ENCODE results near the gene MICU2. TPM values are rescaled to one million over a fixed set of nuclear protein-coding genes. Genes with fewer than 3 reads are reported as not detected.

Gene MICU2
- total and polyA plus RNA-seq, 4 donors = 29.0 to 85.9 (median 39.3) TPM

DNA sequence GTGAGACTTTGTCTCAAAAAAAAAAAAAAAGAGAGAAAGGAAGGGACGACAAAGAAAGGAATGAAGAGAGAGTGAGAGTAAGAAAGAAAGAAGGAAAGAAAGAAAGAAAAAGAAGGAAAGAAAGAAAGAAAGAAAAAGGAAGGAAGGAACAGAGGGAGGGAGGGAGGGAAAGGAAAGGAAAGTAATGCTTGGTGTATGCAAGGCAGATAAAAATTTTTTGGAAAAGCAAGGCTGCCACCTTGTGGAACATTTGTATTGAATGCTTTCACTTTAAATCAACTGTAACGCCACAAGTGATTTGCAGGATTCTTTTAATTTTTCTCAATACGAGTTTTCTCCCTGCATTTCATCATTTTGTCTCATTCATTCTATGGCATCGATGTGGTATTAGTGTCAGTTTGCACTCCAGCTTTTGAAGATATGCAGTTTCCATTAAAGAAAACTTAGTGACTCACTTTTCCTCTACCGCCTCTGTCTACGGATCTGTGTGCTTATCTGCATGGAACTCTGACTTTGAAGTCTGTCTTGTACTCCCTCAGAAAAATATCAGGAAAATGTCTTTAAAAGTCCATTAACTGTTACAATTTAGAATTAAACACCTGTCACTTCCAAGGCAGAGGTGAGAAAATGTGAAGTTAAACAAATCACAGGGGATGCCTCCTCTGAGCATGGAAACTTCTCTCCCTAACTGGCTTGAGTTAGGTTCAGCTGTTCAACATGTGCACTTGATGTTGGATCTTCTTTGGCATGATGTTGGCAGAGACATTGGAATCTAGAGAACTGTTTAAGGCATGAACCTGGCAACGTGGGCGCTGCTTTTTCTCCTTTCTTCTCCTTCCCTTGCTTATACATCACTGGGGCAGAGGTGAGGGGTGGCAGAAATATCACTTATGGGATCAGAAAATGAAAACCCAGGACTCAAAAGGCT lies 124.8 kb downstream of the MICU2 start:
- DNase-seq (peak; percentile 54 to 92 (median 91)), ATAC-seq (ENCODE audit: insufficient read depth, low FRiP score) (no peak)
- 32 to 36% methylated on average over 8 of the region's 8 CpGs for WGBS, 2 donors
- no peak overlapping the region for H3K4me3 ChIP-seq
- H3K27ac ChIP-seq (ENCODE audit: low read depth in 1 of 2, low read length in 1 of 2) = no peak overlapping the region
- peaks cover 0 to 2% (median 0%) of the 10 kb centered on the region in 3 donors for H3K27me3 ChIP-seq (ENCODE audit: control insufficient read depth in 3 of 3, insufficient read depth in 3 of 3, low read length in 2 of 3)
- H3K9ac ChIP-seq (ENCODE audit: insufficient read depth in 1 of 2, low read length in 2 of 2) = peak overlapping the region in 1 of 2 donors; percentile 16
- H3K4me1 ChIP-seq (ENCODE audit: control insufficient read depth in 5 of 5, insufficient read depth in 5 of 5, low read length in 5 of 5) = peaks cover 0 to 5% (median 0%) of the 10 kb centered on the region in 5 donors
- no peaks in the 10 kb centered on the region for H3K36me3 ChIP-seq (ENCODE audit: control insufficient read depth in 4 of 4, insufficient read depth in 4 of 4, low read length in 4 of 4)
- H3K9me3 ChIP-seq (ENCODE audit: control insufficient read depth in 4 of 4, insufficient read depth in 3 of 4, low read length in 3 of 4) = peaks cover 0 to 2% (median 0%) of the 10 kb centered on the region in 4 donors
- TF ChIP-seq, protein P1, sequence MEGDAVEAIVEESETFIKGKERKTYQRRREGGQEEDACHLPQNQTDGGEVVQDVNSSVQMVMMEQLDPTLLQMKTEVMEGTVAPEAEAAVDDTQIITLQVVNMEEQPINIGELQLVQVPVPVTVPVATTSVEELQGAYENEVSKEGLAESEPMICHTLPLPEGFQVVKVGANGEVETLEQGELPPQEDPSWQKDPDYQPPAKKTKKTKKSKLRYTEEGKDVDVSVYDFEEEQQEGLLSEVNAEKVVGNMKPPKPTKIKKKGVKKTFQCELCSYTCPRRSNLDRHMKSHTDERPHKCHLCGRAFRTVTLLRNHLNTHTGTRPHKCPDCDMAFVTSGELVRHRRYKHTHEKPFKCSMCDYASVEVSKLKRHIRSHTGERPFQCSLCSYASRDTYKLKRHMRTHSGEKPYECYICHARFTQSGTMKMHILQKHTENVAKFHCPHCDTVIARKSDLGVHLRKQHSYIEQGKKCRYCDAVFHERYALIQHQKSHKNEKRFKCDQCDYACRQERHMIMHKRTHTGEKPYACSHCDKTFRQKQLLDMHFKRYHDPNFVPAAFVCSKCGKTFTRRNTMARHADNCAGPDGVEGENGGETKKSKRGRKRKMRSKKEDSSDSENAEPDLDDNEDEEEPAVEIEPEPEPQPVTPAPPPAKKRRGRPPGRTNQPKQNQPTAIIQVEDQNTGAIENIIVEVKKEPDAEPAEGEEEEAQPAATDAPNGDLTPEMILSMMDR (IDR thresholded peaks at IDR 0.05; ENCODE audit: control extremely low read depth, extremely low read depth) = peak; percentile 71

DNA sequence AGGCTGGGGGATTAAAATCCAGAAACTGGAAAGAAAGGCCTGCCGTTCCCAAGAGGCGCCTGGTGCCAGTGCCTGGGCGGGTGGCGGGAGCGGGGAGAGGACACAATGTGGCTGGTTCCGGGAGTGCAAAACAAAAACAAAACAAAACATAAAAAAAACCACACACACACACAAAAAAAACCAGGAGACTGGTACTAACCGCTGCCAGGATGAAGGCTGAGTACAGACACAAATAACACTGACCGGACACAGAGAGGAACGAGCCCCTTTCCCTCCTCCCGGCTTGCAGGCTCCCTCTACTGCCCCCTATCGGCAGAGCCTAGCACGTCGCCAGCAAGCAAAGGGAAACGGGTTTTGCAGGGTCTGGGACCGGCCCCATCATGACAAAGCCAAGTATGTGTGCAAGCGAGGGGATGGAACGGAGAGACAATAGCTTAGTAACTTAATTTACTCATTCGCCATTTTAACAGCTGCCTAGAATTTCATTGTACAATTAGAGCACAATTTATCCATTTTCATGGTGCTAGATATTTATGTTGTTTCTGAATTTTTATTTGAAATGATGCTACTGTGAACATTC lies 127.0 kb downstream of the MICU2 start:
- peak; percentile 95 for ATAC-seq (ENCODE audit: insufficient read depth, low FRiP score)

DNA sequence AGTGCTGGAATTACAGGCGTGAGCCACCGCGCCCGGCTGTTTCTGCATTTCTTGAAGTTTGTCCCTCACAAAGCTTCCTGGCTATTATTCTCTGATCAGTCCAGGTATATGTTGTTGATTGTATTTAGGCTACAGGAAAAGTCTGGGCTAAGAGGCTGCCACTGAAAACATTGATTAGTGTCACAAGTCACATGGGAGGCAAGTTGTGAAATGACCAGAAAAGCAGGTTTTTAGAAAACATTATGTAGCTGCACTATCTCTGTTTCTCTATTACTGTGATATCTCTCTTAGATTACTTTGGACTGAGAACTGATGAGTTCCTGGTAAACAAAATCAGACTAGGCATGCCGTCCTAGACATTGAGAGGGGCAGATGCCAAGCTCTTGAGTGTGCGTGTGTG lies 128.9 kb downstream of the MICU2 start:
- ATAC-seq (ENCODE audit: insufficient read depth, low FRiP score) = no peak
- no peaks in the 10 kb centered on the region for H3K27me3 ChIP-seq (ENCODE audit: control insufficient read depth in 3 of 3, insufficient read depth in 3 of 3, low read length in 2 of 3)
- TF ChIP-seq, protein P1 (IDR thresholded peaks at IDR 0.05; ENCODE audit: control extremely low read depth, extremely low read depth) = no peak
- no peak overlapping the region for H3K9ac ChIP-seq (ENCODE audit: insufficient read depth in 1 of 2, low read length in 2 of 2)
- peaks cover 0 to 5% (median 0%) of the 10 kb centered on the region in 5 donors for H3K4me1 ChIP-seq (ENCODE audit: control insufficient read depth in 5 of 5, insufficient read depth in 5 of 5, low read length in 5 of 5)
- H3K36me3 ChIP-seq (ENCODE audit: control insufficient read depth in 4 of 4, insufficient read depth in 4 of 4, low read length in 4 of 4) = no peaks in the 10 kb centered on the region
- no peak overlapping the region for H3K4me3 ChIP-seq
- DNase-seq = peak in 1 of 3 donors; percentile 29
- WGBS, 2 donors = 65 to 66% methylated on average over 6 of the region's 6 CpGs
- no peak overlapping the region for H3K27ac ChIP-seq (ENCODE audit: low read depth in 1 of 2, low read length in 1 of 2)
- H3K9me3 ChIP-seq (ENCODE audit: control insufficient read depth in 4 of 4, insufficient read depth in 3 of 4, low read length in 3 of 4) = no peaks in the 10 kb centered on the region

More for the DNA sequence above, 127.0 kb downstream of the MICU2 start:
- TF ChIP-seq, protein P1 (IDR thresholded peaks at IDR 0.05; ENCODE audit: control extremely low read depth, extremely low read depth) = peak; percentile 89
- Histone ChIP-seq H3K27me3 (ENCODE audit: control insufficient read depth in 3 of 3, insufficient read depth in 3 of 3, low read length in 2 of 3) (peaks cover 0 to 2% (median 0%) of the 10 kb centered on the region in 3 donors), H3K9me3 (ENCODE audit: control insufficient read depth in 4 of 4, insufficient read depth in 3 of 4, low read length in 3 of 4) (no peaks in the 10 kb centered on the region), H3K4me1 (ENCODE audit: control insufficient read depth in 5 of 5, insufficient read depth in 5 of 5, low read length in 5 of 5) (peaks cover 0 to 5% (median 0%) of the 10 kb centered on the region in 5 donors), H3K27ac (ENCODE audit: low read depth in 1 of 2, low read length in 1 of 2) (peak overlapping the region in 1 of 2 donors; percentile 49), H3K9ac (ENCODE audit: insufficient read depth in 1 of 2, low read length in 2 of 2) (peak overlapping the region in 1 of 2 donors; percentile 38), H3K36me3 (ENCODE audit: control insufficient read depth in 4 of 4, insufficient read depth in 4 of 4, low read length in 4 of 4) (no peaks in the 10 kb centered on the region), H3K4me3 (no peak overlapping the region)
- WGBS, 2 donors = 1 to 6% methylated on average over 18 of the region's 18 CpGs
- DNase-seq = peak; percentile 87 to 92 (median 88)
